ENCODE measurements around the gene SMIM41. TPM values are rescaled to one million over a fixed set of nuclear protein-coding genes. Genes with fewer than 3 reads are reported as not detected.
A peak's percentile ranks its signal among the peaks of the same experiment; 100 is the strongest.

Gene SMIM41
- total and polyA plus RNA-seq, 11 donors, result 0.08 to 0.65 (median 0.32) TPM; not detected in 6

- peaks cover 4 to 39% (median 29%) of the 10 kb centered on the region in 12 donors for H3K4me1 ChIP-seq
- no peaks in the 10 kb centered on the region for H3K27me3 ChIP-seq
- TF ChIP-seq, protein P1, sequence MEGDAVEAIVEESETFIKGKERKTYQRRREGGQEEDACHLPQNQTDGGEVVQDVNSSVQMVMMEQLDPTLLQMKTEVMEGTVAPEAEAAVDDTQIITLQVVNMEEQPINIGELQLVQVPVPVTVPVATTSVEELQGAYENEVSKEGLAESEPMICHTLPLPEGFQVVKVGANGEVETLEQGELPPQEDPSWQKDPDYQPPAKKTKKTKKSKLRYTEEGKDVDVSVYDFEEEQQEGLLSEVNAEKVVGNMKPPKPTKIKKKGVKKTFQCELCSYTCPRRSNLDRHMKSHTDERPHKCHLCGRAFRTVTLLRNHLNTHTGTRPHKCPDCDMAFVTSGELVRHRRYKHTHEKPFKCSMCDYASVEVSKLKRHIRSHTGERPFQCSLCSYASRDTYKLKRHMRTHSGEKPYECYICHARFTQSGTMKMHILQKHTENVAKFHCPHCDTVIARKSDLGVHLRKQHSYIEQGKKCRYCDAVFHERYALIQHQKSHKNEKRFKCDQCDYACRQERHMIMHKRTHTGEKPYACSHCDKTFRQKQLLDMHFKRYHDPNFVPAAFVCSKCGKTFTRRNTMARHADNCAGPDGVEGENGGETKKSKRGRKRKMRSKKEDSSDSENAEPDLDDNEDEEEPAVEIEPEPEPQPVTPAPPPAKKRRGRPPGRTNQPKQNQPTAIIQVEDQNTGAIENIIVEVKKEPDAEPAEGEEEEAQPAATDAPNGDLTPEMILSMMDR (IDR thresholded peaks at IDR 0.05), result no peak
- no peak for TF ChIP-seq POLR2A (IDR thresholded peaks at IDR 0.05)
- ATAC-seq (no peak), DNase-seq (peak in 1 of 5 donors; percentile 50)
- no peaks in the 10 kb centered on the region for H3K36me3 ChIP-seq
- no peaks in the 10 kb centered on the region for H3K9me3 ChIP-seq
- no peak overlapping the region for H3K4me3 ChIP-seq
- intact Hi-C loops (cut with DNase I), result no loop called here
- H3K27ac ChIP-seq, result no peak overlapping the region
- 82 to 94% (median 91%) methylated on average over 12 to 16 of the region's 16 CpGs for WGBS, 4 donors
Measured at GRCh38 chr12:52144512-52145227, 65.2 kb downstream of the SMIM41 start.

DNA sequence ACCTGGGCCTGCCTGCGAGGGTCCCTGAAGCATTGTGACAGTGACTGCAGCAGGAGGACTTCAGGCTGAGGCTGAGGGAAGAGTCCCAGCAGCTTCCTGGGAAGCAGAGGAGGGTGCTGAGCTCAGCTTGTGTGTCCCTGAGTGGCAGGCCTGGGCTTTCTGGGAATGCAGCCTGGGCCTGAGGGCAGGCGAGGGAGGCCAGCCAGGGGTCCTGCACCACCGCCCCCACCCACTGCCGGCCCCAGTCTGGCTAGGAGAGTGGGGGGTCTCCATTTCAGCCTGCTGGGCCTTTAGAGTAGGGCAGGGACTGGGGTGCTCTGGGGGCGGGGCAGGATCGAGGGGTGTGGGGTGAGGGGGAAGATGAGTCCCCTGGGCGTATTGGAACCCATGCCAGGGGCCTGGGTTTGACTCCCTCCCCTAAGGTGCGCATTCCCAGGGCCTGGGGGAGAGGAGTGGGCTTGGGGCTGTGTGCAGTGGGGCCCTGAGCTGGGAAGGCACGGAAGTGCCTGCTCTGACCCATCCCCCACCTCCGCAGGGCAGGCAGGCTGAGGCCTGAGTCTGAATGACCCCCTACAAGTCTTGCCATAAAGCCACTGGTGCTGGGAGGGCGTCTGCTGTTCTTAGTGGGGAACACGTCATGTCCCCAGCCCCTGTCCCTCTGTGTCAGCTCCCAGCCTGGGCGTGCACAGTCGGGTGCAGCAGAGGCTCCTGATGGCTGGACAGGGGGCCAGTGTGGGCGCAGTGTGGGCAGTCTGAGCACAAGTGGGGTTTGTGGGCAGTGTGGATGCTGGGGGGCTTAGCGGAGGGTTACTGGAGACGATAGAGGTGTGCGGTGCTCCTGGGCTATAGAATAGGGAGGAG lies 66.0 kb downstream of the SMIM41 start:
- intact Hi-C loops (cut with DNase I), result loop anchor here in 1 of 10 donors (2.0 kb wide), 1 partner anchor 19 kb away; no protein-coding TSS in a partner anchor
- H3K9me3 ChIP-seq, result no peaks in the 10 kb centered on the region
- DNase-seq (peak in 1 of 5 donors; percentile 58), ATAC-seq (no peak)
- H3K27me3 ChIP-seq, result no peaks in the 10 kb centered on the region
- peaks cover 4 to 45% (median 29%) of the 10 kb centered on the region in 12 donors for H3K4me1 ChIP-seq
- peak overlapping the region in 1 of 12 donors; percentile 83 for H3K27ac ChIP-seq
- no peaks in the 10 kb centered on the region for H3K36me3 ChIP-seq
- TF ChIP-seq POLR2A (IDR thresholded peaks at IDR 0.05), result no peak
- TF ChIP-seq, protein P1 (IDR thresholded peaks at IDR 0.05), result no peak
- no peak overlapping the region for H3K4me3 ChIP-seq
- WGBS, 4 donors, result 89 to 94% (median 94%) methylated on average over 16 to 18 of the region's 18 CpGs

DNA sequence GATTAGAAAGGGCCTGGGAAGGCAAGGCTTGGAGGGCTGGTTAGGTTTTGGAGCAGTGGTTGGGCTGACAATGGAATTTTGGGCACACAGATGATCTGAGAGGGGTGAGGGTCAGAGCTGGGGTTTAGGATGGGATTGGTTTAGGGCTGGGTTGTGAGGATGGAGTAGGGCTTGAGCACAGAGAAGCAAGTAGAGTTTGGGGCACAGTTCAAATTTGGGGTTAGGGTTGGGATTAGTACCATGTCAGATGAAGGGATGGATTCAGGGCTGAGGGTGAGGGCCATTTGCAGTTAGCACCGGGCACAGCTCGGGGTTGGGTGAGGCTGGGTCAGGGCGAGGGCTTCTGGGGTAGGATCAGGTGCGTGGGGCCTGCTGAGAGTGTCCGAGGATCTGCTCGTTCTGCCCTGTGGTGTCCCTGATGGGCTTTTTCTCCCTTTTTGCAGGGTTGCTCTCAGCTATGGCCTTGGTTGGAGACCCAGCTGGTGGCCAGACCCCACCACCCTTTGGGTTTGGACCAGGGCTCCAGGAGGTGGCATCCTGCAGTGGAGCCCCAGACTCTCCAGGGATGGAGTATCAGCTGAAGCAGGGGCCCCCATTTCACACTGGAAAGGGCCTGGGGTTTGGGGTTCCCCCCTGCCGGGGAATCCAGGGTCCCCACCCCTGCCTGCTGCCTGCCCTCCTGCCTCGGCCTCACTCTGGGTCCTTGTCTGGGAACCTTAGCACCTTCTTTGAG lies 66.8 kb downstream of the SMIM41 start:
- DNase-seq (peak in 1 of 5 donors; percentile 39), ATAC-seq (no peak)
- intact Hi-C loops (cut with DNase I), result loop anchor here in 1 of 10 donors (2.0 kb wide), 1 partner anchor 19 kb away; no protein-coding TSS in a partner anchor
- TF ChIP-seq POLR2A (IDR thresholded peaks at IDR 0.05), result no peak
- TF ChIP-seq, protein P1 (IDR thresholded peaks at IDR 0.05), result no peak
- H3K9me3 ChIP-seq, result no peaks in the 10 kb centered on the region
- H3K27me3 ChIP-seq, result no peaks in the 10 kb centered on the region
- no peaks in the 10 kb centered on the region for H3K36me3 ChIP-seq
- H3K4me1 ChIP-seq, result peaks cover 4 to 51% (median 29%) of the 10 kb centered on the region in 12 donors
- 93 to 98% (median 97%) methylated on average over 7 to 8 of the region's 8 CpGs for WGBS, 4 donors
- H3K27ac ChIP-seq, result peak overlapping the region in 10 of 12 donors; percentile 57 to 85 (median 82)
- H3K4me3 ChIP-seq, result no peak overlapping the region
